HG02840 (cell line): ENCODE results near the gene ALDOA.
"Not testable (repeated sequence)": the region's sequence is repeated elsewhere in the genome, so short reads cannot be mapped to it uniquely, and the experiment has no call there.

Experiments used
- ATAC-seq: cut with Tn5 transposase; IDR thresholded peaks from one replicate; pipeline ENCODE4 v1.9.1; 2021; ENCODE audit warnings: mild to moderate bottlenecking, moderate library complexity, moderate number of reproducible peaks; ENCODE audit not compliant: unreplicated experiment, low FRiP score

The ALDOA gene

DNA sequence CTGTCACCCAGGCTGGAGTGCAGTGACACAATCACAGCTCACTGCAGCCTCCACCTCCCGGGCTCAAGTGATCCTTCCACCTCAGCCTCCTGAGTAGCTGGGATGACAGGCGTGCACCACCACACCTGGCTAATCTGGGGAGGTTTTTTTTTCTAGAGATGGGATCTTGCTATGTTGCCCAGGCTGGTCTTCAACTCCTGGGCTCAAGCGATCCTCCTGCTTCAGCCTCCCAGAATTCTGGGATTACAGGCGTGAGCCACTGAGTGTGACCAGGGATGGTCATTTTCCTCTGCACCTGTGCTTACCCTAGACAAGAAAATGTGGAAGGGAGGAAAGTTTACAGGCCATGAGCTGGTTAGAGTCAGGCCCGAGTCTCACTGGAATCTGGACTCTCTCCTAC is 24.9 kb upstream of the ALDOA start:
- ATAC-seq: not testable (repeated sequence)

DNA sequence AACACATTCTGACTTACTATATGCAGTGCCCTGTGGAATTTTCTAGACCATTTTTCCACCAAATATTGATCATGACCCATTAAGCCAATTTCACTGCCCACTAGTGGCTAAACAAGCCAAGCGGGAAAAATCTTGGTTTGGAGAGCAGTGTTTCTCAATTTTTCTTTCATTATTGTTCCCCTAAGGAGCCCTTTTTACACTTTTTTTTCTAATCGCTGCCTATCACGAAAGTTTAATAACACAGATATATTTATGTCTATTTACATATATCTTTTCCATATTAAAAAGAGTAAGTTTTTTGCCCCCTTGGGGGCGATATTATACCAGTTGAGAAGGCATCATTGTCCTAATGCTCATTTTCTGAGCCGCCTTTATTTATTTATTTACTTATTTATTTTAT is 23.7 kb upstream of the ALDOA start:
- ATAC-seq: no peak

DNA sequence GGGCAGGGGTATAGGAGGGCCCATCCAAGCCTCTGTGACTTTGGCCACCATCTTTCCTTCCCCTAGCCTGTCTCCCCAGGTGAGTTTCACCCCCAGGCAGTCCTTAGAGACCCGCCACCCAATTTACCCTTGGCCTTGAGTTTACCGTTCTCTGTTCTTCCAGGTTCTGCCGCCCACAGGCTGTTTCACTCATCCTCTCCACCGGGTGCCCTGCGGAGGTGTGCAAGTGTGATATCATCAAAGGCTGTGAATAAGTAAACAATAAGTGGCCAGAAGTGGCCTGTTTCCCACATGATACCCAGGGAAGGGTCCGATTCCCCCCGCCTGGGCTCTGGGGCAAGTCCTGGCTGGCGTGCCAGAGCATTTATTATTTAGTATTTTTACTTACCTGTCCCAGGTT is 19.4 kb upstream of the ALDOA start:
- no peak for ATAC-seq

DNA sequence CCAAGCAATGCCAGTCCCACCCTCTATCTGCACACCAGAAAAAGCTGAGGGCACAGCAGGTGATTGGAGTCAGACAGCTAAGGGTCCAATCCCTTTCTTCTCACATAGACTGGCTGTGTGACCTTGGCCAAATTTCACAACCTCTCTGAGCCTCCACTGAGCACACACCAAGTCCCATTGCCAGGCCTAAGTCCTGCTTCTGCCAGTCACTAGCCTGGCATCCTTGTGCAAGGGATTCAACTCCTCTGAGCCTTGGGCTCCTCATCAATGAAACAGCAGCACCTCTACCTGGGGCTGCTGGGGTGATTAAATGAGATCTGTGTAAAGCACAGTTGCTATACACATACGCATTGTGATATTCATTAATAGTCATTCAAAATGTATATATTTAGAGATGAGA is 19.0 kb upstream of the ALDOA start:
- ATAC-seq: no peak

DNA sequence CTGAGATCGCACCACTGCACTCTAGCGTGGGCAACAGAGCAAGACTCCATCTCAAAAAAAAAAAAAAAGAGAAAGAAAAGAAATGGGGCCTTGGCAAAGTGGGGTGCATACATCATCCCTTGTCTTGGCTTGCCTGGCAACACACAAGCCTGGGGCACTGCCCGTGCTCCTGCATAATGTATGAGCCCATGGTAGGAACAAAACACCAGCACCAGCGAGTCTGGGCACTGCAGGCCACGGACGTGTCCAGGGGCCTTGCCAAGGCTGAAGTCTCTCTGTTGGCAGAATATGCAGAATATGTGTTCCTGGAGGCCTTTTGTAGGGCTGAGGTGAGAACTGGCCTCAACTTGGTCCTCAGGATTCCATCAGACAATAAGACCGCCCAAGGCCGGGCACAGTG is 15.7 kb upstream of the ALDOA start:
- no peak for ATAC-seq

DNA sequence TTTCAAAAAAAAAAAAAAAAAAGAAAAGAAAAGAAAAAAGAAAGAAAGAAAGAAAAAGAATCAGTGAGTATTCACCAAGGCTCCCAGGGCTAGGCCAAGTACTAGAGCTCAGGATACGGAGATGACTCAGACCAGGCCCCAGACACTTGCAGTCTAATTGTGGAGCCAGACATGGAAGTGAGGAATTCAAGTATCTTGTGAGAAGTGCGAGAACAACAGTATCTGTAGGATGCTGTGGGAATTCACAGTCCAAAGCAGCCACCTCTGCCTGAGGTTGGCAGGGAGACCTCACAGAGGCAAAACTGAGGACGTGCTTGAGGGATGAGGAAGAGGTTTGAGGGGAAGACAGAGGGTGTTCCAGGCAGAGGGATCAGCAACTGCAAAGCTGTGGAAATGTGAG is 14.0 kb upstream of the ALDOA start:
- ATAC-seq: no peak

DNA sequence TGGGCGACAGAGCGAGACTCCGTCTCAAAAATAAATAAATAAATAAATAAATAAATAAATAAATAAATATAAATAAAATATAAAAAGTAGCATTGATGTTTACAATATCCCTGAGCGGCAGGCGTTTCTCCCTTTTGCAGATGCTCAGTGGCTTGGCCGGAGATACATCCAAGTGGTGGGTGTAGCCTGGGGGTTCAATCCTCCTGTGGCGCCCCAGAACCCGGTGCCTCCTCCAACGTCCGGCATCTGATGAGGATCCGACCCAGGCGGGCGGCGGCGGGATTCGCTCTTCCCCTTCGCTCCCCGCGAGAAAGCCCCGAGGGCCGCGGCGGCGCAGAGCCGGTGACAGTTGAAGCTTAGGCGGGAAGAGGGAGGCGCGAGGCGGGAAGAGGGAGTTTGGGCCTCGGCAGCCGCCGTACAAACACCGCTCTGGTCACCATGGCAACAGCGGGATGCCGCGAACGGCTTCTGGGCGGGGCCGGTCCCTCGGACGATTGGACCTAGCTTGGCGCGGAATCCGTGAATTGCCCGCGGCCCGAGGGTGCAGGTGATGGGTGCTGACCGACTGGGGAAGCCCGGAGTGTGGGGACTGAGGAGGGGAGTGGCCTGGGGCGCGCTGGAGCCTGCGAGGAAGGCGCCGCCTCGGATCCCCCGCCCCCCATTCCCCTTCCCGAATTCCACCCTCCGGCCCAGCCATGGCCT is 12.7 kb upstream of the ALDOA start:
- peak; percentile 71 for ATAC-seq

DNA sequence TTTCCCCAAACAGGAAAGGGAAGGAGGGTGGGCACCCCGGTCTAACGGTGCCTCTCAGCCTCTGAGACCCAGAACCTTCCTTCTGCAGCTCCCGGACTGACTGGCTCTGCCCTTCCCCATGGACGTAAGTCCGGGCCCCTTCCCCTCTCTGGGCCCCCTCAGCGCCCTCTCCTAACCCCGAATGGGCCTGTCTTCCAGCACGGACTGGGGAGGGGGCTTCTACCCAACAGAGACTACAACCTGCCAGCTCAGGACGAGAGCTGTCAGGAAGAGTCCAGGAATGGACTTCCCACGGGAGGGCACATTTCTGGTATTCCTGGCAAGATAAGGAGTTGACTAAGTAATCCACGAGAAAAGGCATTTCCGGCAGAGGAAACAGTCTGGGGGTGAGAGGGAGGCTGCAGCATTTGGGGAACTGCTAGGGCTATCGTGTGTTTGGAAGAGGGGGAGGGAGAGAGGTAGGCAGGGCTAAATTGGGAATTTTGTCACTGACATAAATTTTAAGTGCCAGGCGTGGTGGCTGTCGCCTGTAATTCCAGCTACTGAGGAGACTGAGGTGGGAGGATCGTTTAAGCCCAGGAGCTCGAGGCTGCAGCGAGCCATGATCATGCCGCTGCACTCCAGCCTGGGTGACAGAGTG is 12.1 kb upstream of the ALDOA start:
- no peak for ATAC-seq

DNA sequence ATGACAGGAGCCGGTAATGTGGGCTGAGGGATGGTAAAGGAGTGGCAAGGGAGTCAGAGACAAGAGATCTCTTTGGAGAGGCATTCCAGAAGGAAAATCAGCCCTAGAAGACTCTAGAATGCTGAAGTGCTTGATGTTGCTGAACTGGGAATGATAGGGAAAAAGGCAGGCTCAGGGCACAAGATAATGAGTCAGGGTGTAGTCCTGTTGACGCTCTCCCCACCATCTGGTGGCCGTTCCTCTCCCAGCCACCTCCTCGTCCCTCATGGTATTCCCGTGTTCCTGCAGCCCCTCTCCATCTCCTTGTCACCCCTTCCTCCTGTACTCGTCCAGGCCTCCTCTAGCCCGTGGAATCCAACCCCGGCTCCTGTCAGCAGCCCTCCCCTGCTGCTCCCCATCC is 11.1 kb upstream of the ALDOA start:
- no peak for ATAC-seq

DNA sequence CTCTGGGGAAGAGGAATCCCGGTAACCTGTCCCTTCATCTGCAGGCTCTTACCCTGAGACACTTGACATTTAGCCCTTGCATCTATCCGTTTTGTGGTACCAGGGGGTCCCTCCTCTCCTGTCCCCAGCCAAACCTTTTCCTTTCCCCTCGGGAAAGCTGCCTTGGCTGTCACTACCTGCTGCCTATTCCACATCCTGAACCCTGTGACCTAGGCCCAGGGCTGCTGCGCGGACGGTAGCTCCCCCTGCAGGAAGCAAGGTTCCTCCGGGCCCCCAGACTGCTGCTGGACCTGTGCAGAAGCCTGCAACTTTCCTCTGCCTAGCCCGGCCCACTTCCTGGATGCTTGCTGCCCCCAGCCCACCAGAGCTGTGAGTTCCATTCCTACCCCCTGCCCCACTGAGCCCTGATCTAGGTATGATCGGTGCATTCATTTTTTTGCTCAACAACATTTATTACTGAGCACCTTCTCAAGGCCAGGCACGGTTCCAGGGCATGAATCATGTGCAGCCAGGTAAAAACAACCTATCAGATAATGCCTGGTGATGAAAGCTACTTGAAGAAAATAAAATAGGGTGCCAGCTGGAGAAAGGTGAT is 10.5 kb upstream of the ALDOA start:
- no peak for ATAC-seq

DNA sequence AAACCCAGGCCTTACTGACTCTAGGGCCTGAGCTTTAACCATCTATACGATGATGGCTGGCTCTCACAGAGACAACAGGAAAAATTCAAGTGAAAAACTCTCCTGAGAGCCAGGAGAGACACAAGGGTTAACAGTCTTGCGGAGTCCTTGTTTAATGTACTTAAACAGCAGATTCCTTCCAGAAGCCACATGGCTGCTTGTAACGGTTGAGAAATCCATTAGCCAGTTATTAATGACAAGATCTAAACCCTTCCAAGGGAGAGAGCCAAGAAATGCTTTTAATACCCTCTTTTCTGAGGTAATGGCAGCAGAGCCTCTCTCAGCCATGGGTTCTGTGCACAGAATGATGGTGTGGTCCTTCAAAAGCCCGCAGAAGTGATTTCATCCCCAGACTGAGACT is 5.2 kb upstream of the ALDOA start:
- no peak for ATAC-seq

DNA sequence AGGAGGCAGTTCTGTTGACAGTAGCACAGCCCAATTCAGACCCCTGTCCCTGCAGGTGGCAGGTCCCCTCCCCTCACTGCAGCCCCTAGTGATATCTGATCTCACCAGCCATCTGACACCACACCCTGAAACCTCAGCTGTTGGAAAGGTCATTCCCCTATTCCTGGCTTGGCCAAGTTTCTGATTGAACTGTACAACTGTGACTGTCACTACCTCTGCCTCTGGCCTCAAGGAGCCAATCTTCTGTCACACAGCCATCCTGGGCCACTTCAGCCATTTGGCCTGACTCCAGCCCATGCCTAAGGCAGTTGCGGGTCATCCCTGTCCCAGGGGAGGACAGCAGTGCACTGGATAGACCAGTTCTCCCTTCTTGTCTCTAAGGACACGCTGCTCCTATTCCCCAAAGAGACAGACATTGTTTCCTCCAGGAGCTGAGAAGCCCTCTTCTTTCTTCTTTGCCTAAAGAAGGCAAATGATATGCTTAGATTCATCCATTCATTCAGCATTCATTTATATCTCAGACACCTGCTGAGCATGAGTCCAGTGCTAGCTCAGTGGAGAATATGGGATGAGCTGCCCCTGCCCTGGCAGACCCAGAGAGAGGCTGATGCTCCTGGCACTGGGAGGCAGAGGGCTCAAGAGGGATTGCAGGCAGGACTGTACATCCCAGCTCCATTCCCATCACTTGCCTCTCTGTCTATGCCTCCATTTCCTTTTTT is 4.6 kb upstream of the ALDOA start:
- ATAC-seq: no peak

DNA sequence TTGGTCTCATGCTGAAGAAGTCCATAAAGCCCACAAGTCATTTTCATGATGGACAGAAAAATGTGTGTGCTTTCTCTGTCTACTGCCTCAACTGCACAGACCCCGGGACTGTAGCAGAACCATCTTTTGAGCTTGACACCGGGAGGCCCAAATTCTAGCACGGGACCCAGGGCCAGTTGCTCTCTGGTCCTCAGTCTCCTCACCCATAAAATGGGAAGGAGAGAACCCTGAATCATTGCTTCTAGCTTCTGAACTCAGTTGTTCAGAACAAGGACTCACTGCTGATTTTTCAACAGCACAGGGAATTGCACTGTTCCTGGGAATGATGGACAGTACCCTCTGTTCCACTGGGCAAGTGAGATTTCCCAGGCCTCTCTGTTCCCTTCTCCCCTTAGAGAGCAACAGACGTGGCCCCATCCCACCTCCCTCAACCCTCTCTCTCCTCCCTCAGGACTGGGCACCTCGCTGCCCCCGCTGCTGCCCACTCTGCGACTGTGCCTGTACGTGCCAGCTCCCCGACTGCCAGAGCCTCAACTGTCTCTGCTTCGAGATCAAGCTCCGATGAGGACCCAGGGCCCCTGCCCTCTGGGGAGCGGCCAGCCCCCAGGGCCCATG is 2.2 kb upstream of the ALDOA start:
- no peak for ATAC-seq

DNA sequence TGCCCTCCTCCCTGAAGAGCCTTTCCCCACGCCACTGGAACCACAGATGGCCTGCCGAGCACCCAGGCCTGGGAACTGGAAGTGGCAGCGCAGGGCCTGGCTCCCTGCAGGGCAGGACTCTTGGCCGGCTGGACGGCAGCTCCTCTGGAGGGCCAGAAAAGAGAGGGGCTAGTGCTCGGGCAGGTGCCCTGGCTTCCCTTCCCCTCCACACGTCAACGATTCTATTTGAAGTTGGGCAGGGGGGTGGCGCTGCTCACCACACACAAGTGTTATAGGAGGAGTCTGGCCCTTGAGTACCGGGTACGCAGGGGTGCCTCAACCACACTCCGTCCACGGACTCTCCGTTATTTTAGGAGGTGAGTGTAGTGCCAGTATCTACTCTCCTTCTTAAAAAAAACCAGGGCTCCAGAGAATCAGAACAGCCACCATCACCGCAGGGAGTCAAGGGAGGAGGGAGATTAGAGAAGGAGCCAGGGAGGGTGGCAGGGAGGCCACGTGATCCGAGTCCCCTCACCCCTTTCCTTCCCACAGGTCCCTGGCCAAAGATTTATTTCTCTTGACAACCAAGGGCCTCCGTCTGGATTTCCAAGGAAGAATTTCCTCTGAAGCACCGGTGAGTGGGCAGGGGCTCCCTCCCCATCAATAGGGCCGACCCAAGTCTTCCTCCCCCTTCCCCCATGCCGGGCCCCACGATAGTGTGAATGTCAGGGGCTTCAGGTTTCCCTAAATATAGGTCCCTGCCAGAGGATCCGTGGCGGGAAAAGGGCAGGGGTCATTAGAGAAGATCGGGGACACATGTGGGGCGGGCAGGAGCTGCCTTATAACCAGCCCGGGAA is 1.4 kb upstream of the ALDOA start:
- no peak for ATAC-seq

DNA sequence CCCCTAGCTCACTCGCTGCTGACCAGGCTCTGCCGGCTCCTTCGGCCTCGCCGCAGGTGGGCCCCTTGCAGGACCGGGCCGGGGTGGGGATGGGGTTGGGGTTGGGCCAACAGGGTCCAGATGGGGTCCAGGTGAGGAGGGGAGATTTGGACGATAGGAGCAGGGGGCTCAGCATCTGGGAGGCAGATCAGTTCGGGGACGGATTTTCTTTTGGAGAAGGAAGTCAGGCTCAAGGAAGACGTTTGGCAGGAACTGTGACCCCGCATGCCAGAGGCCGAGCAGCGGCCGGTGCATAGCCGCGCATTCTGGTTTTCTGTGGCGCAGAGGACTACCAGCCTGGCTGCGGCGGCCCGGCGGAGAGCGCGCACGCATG is 845 bp upstream of the ALDOA start:
- ATAC-seq: peak; percentile 1

DNA sequence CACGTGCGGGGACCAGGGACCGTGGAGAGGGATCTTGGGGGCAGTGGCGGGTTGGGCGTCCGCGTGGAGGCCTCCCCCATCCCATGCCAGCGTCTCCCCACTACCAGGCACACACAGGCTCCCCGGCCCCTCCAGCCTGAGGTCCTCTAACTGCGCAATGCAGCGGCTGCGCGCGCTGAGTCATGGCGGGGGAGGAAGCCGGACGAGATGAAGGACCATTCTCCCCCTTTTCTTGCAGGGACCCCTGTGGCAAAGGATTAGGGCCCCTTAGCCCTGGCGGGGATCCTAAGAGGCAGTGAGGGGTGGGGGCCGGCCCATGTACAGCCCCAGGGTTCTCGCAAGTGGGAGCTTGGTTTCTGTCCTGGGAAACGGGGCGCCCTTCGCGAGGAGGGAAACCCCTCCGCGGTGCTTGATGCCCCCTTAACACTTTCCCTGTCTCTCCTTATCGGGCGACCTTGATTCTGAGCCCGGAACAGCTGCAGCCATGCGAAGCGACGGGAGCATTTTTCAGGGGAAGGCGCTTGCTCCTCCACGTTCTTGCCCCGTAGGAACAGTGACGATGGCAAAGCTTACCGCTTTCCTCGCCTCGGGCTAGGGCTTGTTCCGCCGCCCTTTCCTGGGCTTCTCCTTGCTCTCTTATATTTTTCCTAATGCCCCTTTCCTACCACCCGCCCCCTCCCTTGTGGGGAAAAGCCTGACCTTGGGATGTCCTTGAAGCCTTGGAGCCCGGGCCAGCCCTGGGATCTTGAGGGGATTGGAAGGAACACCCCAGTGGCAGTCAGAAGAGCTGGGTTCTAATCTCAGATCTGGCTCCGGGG is 592 bp downstream of the ALDOA start:
- no peak for ATAC-seq

DNA sequence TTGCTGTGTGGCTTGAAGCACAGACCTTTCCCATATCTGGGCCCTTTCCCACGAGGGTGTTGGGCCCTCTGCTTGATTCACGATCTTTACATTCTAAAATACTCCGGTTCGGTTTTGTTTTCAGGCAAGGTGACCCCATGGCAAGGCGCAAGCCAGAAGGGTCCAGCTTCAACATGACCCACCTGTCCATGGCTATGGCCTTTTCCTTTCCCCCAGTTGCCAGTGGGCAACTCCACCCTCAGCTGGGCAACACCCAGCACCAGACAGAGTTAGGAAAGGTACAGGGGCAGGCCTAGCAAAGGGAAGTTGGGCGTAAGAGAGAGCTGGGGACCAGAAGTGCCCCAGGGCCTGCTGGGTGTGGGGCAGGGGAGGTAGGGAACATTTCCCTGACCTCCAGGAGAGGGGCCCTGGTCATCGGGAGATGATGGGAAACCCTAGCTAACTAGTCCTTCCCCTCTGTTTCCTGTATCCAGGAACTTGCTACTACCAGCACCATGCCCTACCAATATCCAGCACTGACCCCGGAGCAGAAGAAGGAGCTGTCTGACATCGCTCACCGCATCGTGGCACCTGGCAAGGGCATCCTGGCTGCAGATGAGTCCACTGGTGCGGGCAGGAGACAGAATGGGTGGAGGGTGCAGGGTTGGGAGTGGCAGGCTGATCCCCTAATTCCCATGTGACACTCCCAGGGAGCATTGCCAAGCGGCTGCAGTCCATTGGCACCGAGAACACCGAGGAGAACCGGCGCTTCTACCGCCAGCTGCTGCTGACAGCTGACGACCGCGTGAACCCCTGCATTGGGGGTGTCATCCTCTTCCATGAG is 1.4 kb downstream of the ALDOA start:
- ATAC-seq: no peak

DNA sequence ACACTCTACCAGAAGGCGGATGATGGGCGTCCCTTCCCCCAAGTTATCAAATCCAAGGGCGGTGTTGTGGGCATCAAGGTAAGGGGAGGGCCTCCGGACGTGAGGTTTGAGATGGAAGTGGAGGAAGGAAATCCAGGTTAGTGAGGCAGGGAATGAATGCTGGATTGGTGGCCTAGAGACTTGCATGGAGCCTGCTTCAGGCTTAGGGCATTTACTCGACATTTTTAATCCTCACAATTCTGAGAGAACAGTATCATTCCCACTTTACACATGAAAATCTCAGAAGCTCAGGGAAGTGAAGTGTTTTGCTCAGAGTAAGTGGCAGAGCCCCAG is 2.0 kb downstream of the ALDOA start:
- no peak for ATAC-seq

DNA sequence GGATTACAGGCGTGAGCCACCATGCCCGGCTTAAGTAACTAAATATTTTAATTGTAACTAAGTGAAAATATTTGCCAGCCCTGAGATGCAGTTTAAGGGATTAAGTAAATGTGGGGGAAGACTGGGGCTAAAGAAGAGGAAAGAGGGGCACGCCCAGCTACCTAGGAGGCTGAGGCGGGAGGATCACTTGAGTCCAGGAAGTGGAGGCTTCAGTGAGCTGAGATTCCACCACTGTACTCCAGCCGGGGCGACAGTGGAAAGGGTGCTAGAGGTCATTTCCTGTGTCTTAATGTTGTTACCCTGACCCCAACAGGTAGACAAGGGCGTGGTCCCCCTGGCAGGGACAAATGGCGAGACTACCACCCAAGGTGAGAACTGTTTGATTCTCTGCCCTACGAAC is 2.8 kb downstream of the ALDOA start:
- ATAC-seq: no peak
